Psoas muscle (tissue), 8 donors: ENCODE measurements around the gene FZD2. TPM values are rescaled to one million over a fixed set of nuclear protein-coding genes. Genes with fewer than 3 reads are reported as not detected.

Experiments
- ATAC-seq, 4 donors: fragments of 200-7000 bp; cut with Tn5 transposase; one replicate each; pipeline ENCODE4 v1.9.1; 2020; ENCODE audit warnings: moderate library complexity in 3 of 4, mild to moderate bottlenecking in 2 of 4
- DNase-seq, 2 donors: peaks; one replicate each; pipeline ENCODE4 v3.0.0-alpha.2; 2020
- H3K27ac ChIP-seq: fragments of 200-600 bp; one replicate; pipeline ENCODE4 v1.8.0; 2022
- H3K27me3 ChIP-seq, 3 donors: fragments of 200-600 bp in 1 of 3; one replicate each; pipeline versions ENCODE4 v1.6.1 to v1.8.0; 2013 to 2022; ENCODE audit warnings: low read length in 2 of 3, mild to moderate bottlenecking in 2 of 3, moderate library complexity in 1 of 3; ENCODE audit not compliant: insufficient read depth in 3 of 3
- H3K36me3 ChIP-seq, 2 donors: fragments of 200-600 bp in 1 of 2; one replicate each; pipeline versions ENCODE4 v1.6.1 to v1.8.0; 2013 to 2022; ENCODE audit warnings: low read depth in 1 of 2, mild to moderate bottlenecking in 1 of 2, moderate library complexity in 1 of 2; ENCODE audit not compliant: insufficient read depth in 1 of 2
- H3K4me1 ChIP-seq: fragments of 200-600 bp; one replicate; pipeline ENCODE4 v1.8.0; 2022
- H3K4me3 ChIP-seq: fragments of 200-600 bp; one replicate; pipeline ENCODE4 v1.8.0; 2022; ENCODE audit warnings: mild to moderate bottlenecking
- H3K9me3 ChIP-seq: fragments of 200-600 bp; one replicate; pipeline ENCODE4 v1.8.0; 2022
- WGBS, 3 donors: extraction: QIAGEN DNeasy Blood & Tissue Kit; methylation state at CpG; one replicate each; pipeline versions ENCODE4 v1.1.6 to v1.1.7; 2013; 5-methylcytosine and 5-hydroxymethylcytosine counted together
- intact Hi-C, 2 donors: fragments of 100-400 bp; cut with DNase I; formaldehyde crosslinking; loops; one replicate each; pipeline versions ENCODE4 v1.11.0 to v1.14.2; 2022
- polyA plus RNA-seq, 3 donors: library from polyadenylated mRNA; stranded (reverse); fragments of 200-250 nt; gene quantifications; one replicate each; pipeline ENCODE4 v1.2.3, GENCODE V29; 2013
- total RNA-seq, 4 donors: library from RNA; stranded (reverse); fragmentation: NEBNext Ultra II Directional in 2 of 4; extraction: Animal tissue kit (Norgen Biotek cat#: 25700) in 2 of 4; gene quantifications; one replicate each; pipeline versions ENCODE4 v1.2.1 to v1.2.4, GENCODE V29; 2021 to 2023
- TF ChIP-seq, protein P1 (sequence below): fragments of 200-600 bp; IDR thresholded peaks from one replicate; pipeline ENCODE4 v1.8.0; 2022; ENCODE audit warnings: antibody characterized with exemption
- donor health status: healthy with polysubstance abuse.
- donor health status: DM: no; HTN: no; CAD: no; lungs with moderate emphysema.
- donor health status: Bipolar disorder and iron deficiency.
- donor health status: healthy.
- donor health status: DM: yes; HTN: yes; CAD: no.
- donor health status: DM: no; HTN: no; CAD: no.
- donor health status: DM: no; HTN: no; CAD: no.
- donor health status: DM: yes; HTN: yes; CAD: no.

Gene FZD2
- total and polyA plus RNA-seq, 7 donors, result 0.13 to 0.61 (median 0.32) TPM

- TF ChIP-seq, protein P1, sequence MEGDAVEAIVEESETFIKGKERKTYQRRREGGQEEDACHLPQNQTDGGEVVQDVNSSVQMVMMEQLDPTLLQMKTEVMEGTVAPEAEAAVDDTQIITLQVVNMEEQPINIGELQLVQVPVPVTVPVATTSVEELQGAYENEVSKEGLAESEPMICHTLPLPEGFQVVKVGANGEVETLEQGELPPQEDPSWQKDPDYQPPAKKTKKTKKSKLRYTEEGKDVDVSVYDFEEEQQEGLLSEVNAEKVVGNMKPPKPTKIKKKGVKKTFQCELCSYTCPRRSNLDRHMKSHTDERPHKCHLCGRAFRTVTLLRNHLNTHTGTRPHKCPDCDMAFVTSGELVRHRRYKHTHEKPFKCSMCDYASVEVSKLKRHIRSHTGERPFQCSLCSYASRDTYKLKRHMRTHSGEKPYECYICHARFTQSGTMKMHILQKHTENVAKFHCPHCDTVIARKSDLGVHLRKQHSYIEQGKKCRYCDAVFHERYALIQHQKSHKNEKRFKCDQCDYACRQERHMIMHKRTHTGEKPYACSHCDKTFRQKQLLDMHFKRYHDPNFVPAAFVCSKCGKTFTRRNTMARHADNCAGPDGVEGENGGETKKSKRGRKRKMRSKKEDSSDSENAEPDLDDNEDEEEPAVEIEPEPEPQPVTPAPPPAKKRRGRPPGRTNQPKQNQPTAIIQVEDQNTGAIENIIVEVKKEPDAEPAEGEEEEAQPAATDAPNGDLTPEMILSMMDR, result no peak
- intact Hi-C loops, result loop anchor here (1.0 to 2.0 kb wide), 2 partner anchors 123 kb away; no protein-coding TSS in a partner anchor
- no peak overlapping the region for H3K27ac ChIP-seq
- H3K4me3 ChIP-seq, result no peak overlapping the region
- 66 to 72% (median 70%) methylated on average over 3 of the region's 3 CpGs for WGBS, 3 donors
- no peaks in the 10 kb centered on the region for H3K9me3 ChIP-seq
- ATAC-seq (peak in 1 of 4 donors; percentile 41), DNase-seq (no peak)
- H3K27me3 ChIP-seq, result peaks cover 0 to 2% (median 0%) of the 10 kb centered on the region in 3 donors
- no peaks in the 10 kb centered on the region for H3K36me3 ChIP-seq
- no peaks in the 10 kb centered on the region for H3K4me1 ChIP-seq
These were observed 33.7 kb upstream of the FZD2 start for GRCh38 chr17:44523672-44523972.

- intact Hi-C loops, result no loop called here
- DNase-seq (no peak), ATAC-seq (no peak)
- no peak overlapping the region for H3K27ac ChIP-seq
- no peaks in the 10 kb centered on the region for H3K36me3 ChIP-seq
- TF ChIP-seq, protein P1, result no peak
- WGBS, 3 donors, result 94 to 97% (median 95%) methylated on average over 1 of the region's 1 CpG
- H3K9me3 ChIP-seq, result no peaks in the 10 kb centered on the region
- H3K4me1 ChIP-seq, result no peaks in the 10 kb centered on the region
- H3K4me3 ChIP-seq, result no peak overlapping the region
- H3K27me3 ChIP-seq, result peaks cover 0 to 2% (median 0%) of the 10 kb centered on the region in 3 donors
These were observed 30.2 kb upstream of the FZD2 start for GRCh38 chr17:44527102-44527501.

- DNase-seq, result no peak
- Histone ChIP-seq H3K4me1 (no peaks in the 10 kb centered on the region), H3K36me3 (no peaks in the 10 kb centered on the region), H3K27ac (no peak overlapping the region), H3K4me3 (no peak overlapping the region), H3K27me3 (peaks cover 0 to 2% (median 0%) of the 10 kb centered on the region in 3 donors), H3K9me3 (no peaks in the 10 kb centered on the region)
- 92 to 95% (median 93%) methylated on average over 23 to 28 of the region's 28 CpGs for WGBS, 3 donors
- no peak for ATAC-seq
- TF ChIP-seq, protein P1, result no peak
- intact Hi-C loops, result no loop called here
These were observed 29.3 kb upstream of the FZD2 start for GRCh38 chr17:44527954-44528353.

GRCh38 chr17:44529864-44530263 is 27.4 kb upstream of the FZD2 start:
- peaks cover 0 to 2% (median 0%) of the 10 kb centered on the region in 3 donors for H3K27me3 ChIP-seq
- no peak for DNase-seq
- no peak for ATAC-seq
- intact Hi-C loops, result loop anchor here in 1 of 2 donors (2.0 kb wide), 1 partner anchor 105 kb away; no protein-coding TSS in a partner anchor
- TF ChIP-seq, protein P1, result no peak
- no peaks in the 10 kb centered on the region for H3K36me3 ChIP-seq
- no peak overlapping the region for H3K4me3 ChIP-seq
- no peaks in the 10 kb centered on the region for H3K4me1 ChIP-seq
- WGBS, 3 donors, result 72 to 78% (median 74%) methylated on average over 3 of the region's 3 CpGs
- H3K9me3 ChIP-seq, result no peaks in the 10 kb centered on the region
- H3K27ac ChIP-seq, result no peak overlapping the region

- DNase-seq (no peak), ATAC-seq (no peak)
- no peaks in the 10 kb centered on the region for H3K36me3 ChIP-seq
- H3K4me1 ChIP-seq, result no peaks in the 10 kb centered on the region
- H3K9me3 ChIP-seq, result no peaks in the 10 kb centered on the region
- H3K27ac ChIP-seq, result no peak overlapping the region
- intact Hi-C loops, result loop anchor here in 1 of 2 donors (2.0 kb wide), 1 partner anchor 104 kb away; no protein-coding TSS in a partner anchor
- H3K27me3 ChIP-seq, result peaks cover 0 to 2% (median 0%) of the 10 kb centered on the region in 3 donors
- TF ChIP-seq, protein P1, result no peak
- H3K4me3 ChIP-seq, result no peak overlapping the region
- WGBS, 3 donors, result 71 to 87% (median 76%) methylated on average over 7 of the region's 7 CpGs
These were observed 26.3 kb upstream of the FZD2 start for GRCh38 chr17:44530896-44531418.
